Measurements from ENCODE around the gene CPNE9.

The CPNE9 gene

GRCh38 chr3:9691636-9692035, 12.0 kb upstream of the CPNE9 start:
- no peak for DNase-seq (ENCODE audit: low read depth in 2 of 2)
- TF ChIP-seq, protein P1, sequence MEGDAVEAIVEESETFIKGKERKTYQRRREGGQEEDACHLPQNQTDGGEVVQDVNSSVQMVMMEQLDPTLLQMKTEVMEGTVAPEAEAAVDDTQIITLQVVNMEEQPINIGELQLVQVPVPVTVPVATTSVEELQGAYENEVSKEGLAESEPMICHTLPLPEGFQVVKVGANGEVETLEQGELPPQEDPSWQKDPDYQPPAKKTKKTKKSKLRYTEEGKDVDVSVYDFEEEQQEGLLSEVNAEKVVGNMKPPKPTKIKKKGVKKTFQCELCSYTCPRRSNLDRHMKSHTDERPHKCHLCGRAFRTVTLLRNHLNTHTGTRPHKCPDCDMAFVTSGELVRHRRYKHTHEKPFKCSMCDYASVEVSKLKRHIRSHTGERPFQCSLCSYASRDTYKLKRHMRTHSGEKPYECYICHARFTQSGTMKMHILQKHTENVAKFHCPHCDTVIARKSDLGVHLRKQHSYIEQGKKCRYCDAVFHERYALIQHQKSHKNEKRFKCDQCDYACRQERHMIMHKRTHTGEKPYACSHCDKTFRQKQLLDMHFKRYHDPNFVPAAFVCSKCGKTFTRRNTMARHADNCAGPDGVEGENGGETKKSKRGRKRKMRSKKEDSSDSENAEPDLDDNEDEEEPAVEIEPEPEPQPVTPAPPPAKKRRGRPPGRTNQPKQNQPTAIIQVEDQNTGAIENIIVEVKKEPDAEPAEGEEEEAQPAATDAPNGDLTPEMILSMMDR (IDR thresholded peaks at IDR 0.05; ENCODE audit: low read depth, low read length) = no peak

DNA sequence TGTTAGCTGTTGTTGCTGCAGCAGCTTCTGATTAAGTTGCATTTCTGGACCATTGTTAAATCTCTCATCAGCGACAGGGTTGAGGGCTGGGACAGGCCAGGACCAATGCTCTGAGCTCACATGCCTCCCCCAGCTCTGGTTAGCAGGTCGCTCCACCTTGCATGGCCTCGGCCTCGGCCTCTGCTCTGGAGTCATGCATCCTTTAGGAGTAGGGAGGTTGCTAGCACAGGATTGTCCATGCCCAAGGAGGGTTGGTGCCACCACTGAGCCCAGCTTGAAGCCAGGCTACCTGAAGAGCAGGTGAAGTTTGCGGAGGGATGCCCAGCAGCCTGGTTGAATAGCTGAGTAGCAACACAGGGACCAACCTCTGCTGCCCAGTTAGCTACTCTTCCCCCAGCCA, 11.2 kb upstream of the CPNE9 start:
- TF ChIP-seq, protein P1 (IDR thresholded peaks at IDR 0.05; ENCODE audit: low read depth, low read length) = no peak
- no peak for DNase-seq (ENCODE audit: low read depth in 2 of 2)
- H3K4me3 ChIP-seq (replicated peaks in 1 of 2; ENCODE audit: low read depth in 2 of 2, low read length in 2 of 2) = no peak overlapping the region

More at GRCh38 chr3:9691636-9692035, 12.0 kb upstream of the CPNE9 start:
- no peak overlapping the region for H3K4me3 ChIP-seq (replicated peaks in 1 of 2; ENCODE audit: low read depth in 2 of 2, low read length in 2 of 2)

- no peak overlapping the region for H3K4me3 ChIP-seq (replicated peaks in 1 of 2; ENCODE audit: low read depth in 2 of 2, low read length in 2 of 2)
- TF ChIP-seq, protein P1 (IDR thresholded peaks at IDR 0.05; ENCODE audit: low read depth, low read length) = no peak
- no peak for DNase-seq (ENCODE audit: low read depth in 2 of 2)
Measured at GRCh38 chr3:9695345-9695744, 8.3 kb upstream of the CPNE9 start.

GRCh38 chr3:9695746-9696145, 7.9 kb upstream of the CPNE9 start:
- no peak overlapping the region for H3K4me3 ChIP-seq (replicated peaks in 1 of 2; ENCODE audit: low read depth in 2 of 2, low read length in 2 of 2)
- no peak for DNase-seq (ENCODE audit: low read depth in 2 of 2)
- TF ChIP-seq, protein P1 (IDR thresholded peaks at IDR 0.05; ENCODE audit: low read depth, low read length) = no peak

DNA sequence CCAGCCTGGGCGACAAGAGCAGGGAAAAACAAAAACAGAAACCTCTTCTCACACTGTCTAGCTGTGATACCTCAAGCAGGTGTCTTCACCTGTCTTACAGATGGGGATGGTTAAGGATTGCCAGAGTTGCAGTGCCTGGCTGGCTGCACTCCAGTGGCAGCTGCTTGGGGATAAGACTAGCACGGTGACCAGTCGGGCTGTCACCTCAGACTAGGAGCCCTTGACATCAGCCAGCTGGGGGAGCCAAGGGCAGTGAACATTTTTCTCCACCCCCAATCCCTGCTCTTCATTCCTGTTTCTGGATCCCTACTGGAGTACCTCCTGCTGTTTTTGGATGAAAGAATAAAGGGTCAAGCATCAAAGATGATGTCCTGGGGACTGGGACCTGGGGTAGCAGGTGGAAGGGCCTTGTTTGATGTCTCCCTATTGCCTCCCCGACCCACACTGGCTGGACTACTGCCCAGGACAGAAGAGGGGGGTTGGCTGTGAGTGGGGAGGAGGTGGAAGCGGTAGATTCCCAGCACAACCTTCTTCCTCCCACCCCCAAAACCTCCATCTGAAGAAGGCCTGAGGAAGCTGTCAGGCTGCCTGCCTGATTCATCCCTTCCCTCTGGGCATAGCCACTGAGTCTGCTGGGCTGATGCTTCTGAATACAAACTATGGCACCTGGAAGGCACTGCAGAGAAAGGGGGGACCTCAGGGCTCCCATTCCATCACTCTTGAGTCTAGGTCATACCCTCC, 7.0 kb upstream of the CPNE9 start:
- no peak overlapping the region for H3K4me3 ChIP-seq (replicated peaks in 1 of 2; ENCODE audit: low read depth in 2 of 2, low read length in 2 of 2)
- no peak for DNase-seq (ENCODE audit: low read depth in 2 of 2)
- TF ChIP-seq, protein P1 (IDR thresholded peaks at IDR 0.05; ENCODE audit: low read depth, low read length) = no peak

- H3K4me3 ChIP-seq (replicated peaks in 1 of 2; ENCODE audit: low read depth in 2 of 2, low read length in 2 of 2) = no peak overlapping the region
- TF ChIP-seq, protein P1 (IDR thresholded peaks at IDR 0.05; ENCODE audit: low read depth, low read length) = no peak
- no peak for DNase-seq (ENCODE audit: low read depth in 2 of 2)
Measured at GRCh38 chr3:9697892-9698291, 5.7 kb upstream of the CPNE9 start.

DNA sequence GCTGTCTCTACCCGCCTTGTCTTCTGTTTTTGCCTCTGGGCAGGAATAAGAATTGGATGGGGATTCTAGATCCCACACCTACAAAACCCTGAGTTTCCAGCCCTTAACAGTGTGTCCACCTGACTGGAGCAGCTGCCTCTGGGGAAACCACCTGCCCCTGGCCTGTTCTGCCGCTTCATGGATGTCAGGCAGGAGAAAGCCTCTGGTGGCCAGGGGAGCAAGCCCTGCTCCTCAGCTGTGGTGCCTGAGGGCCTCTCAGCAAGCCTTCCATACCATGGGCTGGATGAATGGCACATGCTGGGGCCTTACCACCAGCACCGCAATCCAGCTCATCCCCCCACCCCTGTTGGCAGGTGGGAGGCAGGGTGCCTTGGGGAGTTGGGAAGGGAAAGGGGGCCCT, 5.3 kb upstream of the CPNE9 start:
- H3K4me3 ChIP-seq (replicated peaks in 1 of 2; ENCODE audit: low read depth in 2 of 2, low read length in 2 of 2) = no peak overlapping the region
- no peak for DNase-seq (ENCODE audit: low read depth in 2 of 2)

More for the DNA sequence above, 5.3 kb upstream of the CPNE9 start:
- TF ChIP-seq, protein P1 (IDR thresholded peaks at IDR 0.05; ENCODE audit: low read depth, low read length) = no peak
